ENCODE data around the gene ECEL1.

ECEL1 gene

GRCh38 chr2:232522623-232523401 lies 35.2 kb upstream of the ECEL1 start:
- DNase-seq, result no peak

- DNase-seq, result peak in 1 of 2 experiments; percentile 33
These were observed 34.5 kb upstream of the ECEL1 start for GRCh38 chr2:232521959-232522622.

GRCh38 chr2:232521098-232521497 lies 33.5 kb upstream of the ECEL1 start:
- DNase-seq, result no peak

GRCh38 chr2:232520489-232520888 lies 32.9 kb upstream of the ECEL1 start:
- no peak for DNase-seq

GRCh38 chr2:232519581-232520438 lies 32.2 kb upstream of the ECEL1 start, which contains the start of gene PRSS56:
TSS of gene PRSS56 (plus strand) at chr2:232520388. CDS start at chr2:232520599, 211 bp downstream.
- no peak for DNase-seq

- DNase-seq, result no peak
These were observed 31.2 kb upstream of the ECEL1 start for GRCh38 chr2:232518844-232519243.

- DNase-seq, result no peak
These were observed 28.9 kb upstream of the ECEL1 start for GRCh38 chr2:232516551-232516950.

GRCh38 chr2:232515639-232516038 lies 28.0 kb upstream of the ECEL1 start:
- DNase-seq, result no peak

- no peak for DNase-seq
These were observed 25.7 kb upstream of the ECEL1 start for GRCh38 chr2:232513353-232513752.

GRCh38 chr2:232512602-232513001 lies 25.0 kb upstream of the ECEL1 start:
- no peak for DNase-seq

- no peak for DNase-seq
These were observed 23.8 kb upstream of the ECEL1 start for GRCh38 chr2:232511336-232511890.

- DNase-seq, result no peak
These were observed 20.6 kb upstream of the ECEL1 start for GRCh38 chr2:232508251-232508650.

- no peak for DNase-seq
These were observed 19.1 kb upstream of the ECEL1 start for GRCh38 chr2:232506709-232507108.

- DNase-seq, result no peak
These were observed 18.2 kb upstream of the ECEL1 start for GRCh38 chr2:232505856-232506255.

GRCh38 chr2:232504438-232504837 lies 16.8 kb upstream of the ECEL1 start:
- no peak for DNase-seq

GRCh38 chr2:232503809-232504323 lies 16.2 kb upstream of the ECEL1 start:
- DNase-seq, result no peak

GRCh38 chr2:232502911-232503808 lies 15.5 kb upstream of the ECEL1 start:
- peak in 1 of 2 experiments; percentile 54 for DNase-seq

- DNase-seq, result no peak
These were observed 14.9 kb upstream of the ECEL1 start for GRCh38 chr2:232502511-232502910.

- DNase-seq, result no peak
These were observed 14.3 kb upstream of the ECEL1 start for GRCh38 chr2:232501794-232502390.

GRCh38 chr2:232501331-232501771 lies 13.7 kb upstream of the ECEL1 start:
- no peak for DNase-seq

GRCh38 chr2:232498452-232498851 lies 10.8 kb upstream of the ECEL1 start:
- no peak for DNase-seq
